ENCODE data around the gene STK38.
"Not testable (repeated sequence)": the region's sequence is repeated elsewhere in the genome, so short reads cannot be mapped to it uniquely, and the experiment has no call there.

STK38 gene

DNA sequence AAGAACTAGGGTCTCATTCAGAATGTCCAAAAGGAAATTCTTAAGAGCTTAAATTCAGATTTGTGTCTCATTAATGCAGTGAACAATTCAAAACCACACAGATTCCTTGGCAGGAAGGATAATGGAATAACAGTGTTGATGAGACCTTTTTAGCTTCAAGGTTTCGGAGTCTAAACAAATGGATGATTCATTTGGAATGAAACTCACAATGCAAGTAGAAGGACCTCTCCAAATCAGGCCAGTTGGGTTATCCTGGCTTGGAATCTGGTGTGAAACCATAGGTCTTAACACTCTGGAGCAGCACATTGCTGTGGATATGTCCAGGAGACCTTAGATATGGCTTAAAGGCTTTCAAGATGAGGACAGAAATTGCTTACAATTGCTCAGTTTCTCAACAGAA is 59.6 kb downstream of the STK38 start:
- DNase-seq (ENCODE audit: low read depth in 3 of 3) = no peak

DNA sequence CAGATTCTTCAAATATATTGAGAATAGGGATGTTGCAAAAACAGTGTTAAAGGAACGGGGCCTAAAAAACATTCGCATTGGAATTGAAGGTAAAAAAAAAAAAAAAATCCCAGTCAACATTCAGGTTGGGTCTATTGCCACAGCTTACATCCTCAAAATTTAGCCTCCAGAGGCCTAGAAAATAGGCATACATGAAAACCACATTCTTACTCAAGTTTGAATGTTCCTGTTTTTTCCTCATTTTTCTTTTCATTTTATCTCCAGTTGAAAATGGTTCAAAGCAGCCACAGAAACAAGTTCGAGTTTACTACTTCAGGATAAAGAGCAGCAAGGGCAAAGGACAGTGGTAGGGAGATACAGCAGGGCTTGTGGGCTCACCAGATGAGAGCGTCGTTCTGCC is 62.5 kb downstream of the STK38 start:
- no peak for DNase-seq (ENCODE audit: low read depth in 3 of 3)

DNA sequence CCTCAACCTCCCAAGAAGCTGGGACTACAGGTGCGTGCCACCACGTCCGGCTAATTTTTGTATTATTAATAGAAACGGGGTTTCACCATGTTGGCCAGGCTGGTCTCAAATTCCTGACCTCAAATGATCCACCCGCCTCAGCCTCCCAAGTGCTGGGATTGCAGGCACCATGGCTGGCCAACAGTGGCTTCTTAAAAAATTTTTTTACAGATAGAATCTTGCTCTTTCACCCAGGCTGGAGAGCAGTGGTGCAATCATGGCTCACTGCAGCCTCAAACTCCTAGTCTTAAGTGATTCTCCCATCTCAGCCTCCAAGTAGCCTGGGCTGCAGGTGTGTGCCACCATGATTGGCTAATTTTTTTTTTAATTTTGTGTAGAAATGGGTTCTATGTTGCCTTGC is 64.0 kb downstream of the STK38 start:
- not testable (repeated sequence) for DNase-seq (ENCODE audit: low read depth in 3 of 3)

DNA sequence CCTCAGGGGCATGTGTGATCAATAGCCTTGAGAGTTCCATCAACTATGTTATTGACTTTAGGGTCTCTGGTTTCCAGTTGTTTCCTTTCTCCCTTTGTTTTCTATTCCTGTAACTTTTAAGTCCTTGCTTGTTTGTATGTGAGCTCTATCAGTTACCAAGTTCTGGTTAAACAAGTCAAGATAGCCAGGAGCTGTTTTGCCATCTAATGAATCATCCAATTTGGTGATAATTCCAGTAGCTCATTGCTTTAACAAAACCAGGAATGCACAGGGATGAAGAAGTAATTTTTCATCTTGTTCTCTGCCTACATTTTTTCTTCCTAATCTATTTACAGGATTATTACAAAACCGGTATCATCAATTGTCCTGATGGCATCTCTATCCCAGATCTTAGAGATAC is 68.0 kb downstream of the STK38 start:
- no peak for DNase-seq (ENCODE audit: low read depth in 3 of 3)

DNA sequence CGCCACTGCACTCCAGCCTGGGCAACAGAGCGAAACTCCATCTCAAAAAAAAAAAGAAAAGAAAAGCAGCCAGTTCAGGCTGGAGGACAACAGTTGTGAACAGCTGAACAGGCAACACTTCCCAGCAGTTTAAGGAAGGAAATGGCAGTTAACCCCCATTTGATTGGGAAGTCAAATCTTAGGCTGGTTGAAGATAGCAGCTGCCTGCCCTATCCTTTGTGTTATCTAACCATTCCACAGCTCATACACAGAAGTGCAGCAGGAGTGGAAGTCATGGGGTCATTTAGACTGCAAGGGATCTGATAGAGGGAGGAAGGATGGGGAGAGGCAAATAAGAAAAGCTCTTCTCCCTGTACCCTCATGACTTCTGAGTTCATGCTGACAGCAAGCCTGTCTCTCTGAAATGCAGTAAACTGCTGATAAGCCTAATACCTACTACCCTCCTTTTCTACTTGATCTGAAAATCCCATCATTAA is 69.2 kb downstream of the STK38 start:
- no peak for DNase-seq (ENCODE audit: low read depth in 3 of 3)

DNA sequence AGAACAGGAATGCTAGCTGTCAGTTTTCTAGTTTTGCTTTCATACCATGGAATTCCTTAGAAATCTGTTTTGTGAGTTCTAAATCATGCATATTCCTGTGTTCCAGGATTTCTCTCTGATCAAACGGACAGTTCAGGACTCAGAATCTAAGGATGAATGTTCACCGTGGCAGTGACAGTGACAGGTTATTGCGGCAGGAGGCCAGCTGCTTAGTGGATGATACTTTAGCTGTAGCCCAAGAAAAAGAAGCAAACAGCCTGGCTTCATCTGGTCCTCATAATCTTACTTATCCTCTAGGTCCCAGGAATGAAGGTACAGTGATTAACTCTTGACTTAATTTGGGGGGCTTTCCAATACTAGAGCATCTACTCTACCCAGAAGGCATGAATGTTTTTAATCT is 77.3 kb downstream of the STK38 start:
- DNase-seq (ENCODE audit: low read depth in 3 of 3) = no peak

DNA sequence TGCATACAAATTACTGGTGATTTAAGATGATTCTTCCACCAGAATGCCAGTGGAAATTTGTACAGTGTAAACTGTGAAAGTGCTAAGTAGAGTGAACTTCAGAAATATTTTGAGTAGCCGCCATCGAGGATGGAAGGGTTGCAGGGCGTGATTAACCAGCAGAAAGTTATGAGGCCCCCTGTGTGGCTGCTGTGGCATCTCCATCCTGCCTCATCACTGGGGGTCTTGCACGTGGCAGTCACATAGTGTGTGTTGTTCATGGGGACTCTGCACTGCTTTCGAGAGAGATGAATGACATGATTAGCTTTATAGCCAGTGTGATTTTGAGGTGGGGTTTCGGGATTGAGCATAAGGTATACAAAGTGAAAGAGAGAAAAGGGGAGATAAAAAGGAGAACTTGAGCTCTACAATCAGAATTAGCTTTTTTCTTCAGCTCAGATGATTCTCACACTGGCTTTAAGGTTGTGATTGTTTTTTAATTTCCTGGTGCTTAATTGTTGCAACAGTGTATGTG is 78.1 kb downstream of the STK38 start:
- no peak for DNase-seq (ENCODE audit: low read depth in 3 of 3)

DNA sequence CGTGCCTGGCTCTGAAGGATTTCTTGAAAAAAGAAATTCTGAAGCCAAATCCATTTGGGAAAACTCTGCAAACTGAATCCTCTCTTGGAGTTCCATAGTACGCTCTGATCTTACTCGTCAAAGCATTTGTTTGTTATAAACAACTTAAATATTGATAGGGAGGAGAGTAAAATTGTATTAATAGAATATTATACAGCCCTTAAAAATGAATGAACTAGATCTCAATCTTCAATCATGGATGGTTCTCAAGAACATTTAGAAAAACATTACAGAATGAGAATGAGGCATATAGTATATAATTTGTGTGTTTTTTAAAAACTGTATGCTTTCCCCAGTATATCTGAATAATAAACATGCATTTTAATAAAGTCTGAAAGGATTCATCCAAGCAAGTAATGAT is 79.7 kb downstream of the STK38 start:
- no peak for DNase-seq (ENCODE audit: low read depth in 3 of 3)

DNA sequence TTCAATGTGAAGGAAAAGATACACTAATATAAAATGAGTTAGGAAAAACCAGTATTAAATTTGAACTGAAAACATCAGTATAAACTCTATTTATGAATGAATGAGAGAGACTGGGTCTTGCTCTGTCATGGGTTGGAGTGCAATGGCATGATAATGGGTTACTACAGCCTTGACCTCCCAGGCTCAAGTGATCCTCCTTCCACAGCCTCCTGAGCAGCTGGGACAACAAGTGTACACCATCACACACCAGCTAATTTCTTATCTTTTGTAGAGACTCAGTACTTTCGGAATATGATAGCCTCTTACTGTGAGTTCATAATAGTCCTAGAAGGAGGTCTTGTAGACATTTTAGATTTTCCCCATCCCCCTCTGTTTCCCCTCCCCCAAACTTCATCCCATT is 83.0 kb downstream of the STK38 start:
- no peak for DNase-seq (ENCODE audit: low read depth in 3 of 3)

DNA sequence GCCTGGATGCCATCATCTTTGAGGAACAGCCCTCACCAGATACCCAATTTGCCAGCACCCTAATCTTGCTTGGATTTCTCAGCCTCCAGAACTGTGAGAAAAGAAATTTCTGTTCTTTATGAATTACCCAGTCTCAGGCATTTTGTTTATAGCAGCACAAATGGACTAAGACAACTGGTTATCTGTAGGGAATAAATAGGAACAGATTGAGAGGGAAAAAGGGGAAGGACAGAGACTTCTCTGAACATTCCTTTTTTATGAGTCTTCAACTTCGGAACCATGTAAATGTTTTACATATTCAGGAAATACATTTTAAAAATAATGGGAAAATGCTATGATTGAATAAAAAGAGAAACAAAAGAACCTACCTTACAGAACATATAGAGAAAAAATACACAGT is 83.6 kb downstream of the STK38 start:
- no peak for DNase-seq (ENCODE audit: low read depth in 3 of 3)

DNA sequence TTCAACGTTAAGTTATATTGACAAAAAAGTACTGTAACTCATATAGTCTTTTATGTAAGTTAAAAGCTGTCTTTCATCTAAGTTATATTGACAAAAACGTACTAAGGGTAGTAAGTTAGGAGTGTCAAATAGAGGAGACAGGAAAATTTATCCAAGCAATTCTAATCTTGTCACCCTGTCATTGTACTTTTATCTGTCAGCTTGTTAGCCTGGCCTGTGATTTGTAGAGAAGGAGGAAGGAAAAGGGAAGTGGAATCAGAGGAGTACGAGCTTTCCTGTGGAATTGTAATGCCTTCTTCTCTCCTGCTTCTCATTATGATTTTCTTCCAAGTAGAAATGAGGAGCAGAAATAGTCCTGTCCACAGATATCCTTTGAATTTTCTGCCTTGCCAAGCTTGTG is 85.6 kb downstream of the STK38 start:
- no peak for DNase-seq (ENCODE audit: low read depth in 3 of 3)

DNA sequence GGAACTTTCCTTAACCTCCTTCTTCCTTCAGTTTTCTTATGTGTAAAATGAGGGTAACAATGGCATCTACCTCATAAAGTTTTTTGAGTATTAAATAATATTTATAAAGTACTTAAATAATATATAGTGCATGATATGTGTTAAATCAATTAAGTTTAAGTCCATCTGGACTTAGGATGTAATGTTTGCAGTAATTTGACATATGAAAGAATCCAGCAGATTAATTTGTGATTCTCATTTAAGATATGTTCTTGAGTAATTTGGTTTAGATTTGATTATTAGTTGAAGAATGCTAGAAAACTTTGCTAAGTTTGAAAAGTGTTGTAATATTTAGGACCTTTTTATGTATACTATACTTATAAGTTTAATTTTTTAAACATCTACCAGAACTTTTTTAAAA is 86.4 kb downstream of the STK38 start:
- no peak for DNase-seq (ENCODE audit: low read depth in 3 of 3)

DNA sequence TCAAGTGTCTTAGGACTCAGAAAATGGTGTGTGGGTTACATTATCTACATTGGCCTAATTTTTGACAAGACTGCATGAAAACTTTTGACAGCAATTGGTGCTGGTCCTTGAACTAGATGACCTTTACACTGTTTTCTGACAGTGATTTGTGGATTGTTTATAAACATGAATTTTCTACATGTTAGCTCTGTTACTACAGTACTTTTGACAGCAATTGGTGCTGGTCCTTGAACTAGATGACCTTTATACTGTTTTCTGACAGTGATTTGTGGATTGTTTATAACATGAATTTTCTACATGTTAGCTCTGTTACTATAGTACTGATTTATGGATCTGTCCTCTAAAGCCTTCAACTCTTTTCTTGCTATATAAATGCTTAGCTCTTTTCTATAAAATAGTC is 87.8 kb downstream of the STK38 start:
- no peak for DNase-seq (ENCODE audit: low read depth in 3 of 3)

DNA sequence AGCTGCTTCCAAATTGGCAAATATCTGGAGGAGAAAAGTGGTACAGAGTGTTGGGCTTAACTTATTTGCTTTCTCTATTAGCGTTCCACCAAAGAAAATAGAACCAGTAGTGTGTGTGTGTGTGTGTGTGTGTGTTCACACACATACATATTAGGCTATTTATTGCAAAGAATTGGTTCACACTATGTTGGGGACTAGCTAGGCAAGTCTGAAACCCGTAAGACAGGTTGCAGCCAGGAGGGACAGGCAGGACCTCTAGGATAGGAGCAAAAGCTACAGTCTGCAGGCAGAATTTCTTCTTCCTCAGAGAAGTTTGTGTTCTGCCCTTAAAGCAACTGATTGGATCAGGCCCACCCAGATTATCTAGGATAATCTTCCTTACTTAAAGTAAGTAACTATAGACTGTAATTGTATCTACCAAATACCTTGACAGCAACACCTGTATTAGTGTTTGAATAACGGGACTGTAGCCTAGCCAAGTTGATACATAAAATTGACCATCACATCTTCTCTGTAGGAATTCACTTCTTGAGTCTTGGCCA is 91.7 kb downstream of the STK38 start:
- no peak for DNase-seq (ENCODE audit: low read depth in 3 of 3)

DNA sequence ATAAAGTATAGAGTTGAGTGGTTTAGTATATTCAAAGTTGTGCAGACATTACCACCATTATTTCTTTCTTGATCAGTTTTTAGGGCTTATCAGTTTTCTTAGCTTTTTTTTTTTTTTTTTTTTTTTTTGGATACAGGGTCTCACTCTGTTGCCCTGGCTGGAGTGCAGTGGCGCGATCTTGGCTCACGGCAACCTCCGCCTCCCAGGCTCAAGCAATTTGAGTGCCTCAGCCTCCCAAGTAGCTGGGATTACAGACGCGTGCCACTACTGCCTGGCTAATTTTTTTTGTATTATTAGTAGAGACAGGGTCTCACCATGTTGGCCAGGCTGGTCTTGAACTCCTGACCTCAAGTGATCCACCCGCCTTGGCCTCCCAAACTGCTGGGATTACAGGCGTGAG is 94.4 kb downstream of the STK38 start:
- DNase-seq (ENCODE audit: low read depth in 3 of 3) = not testable (repeated sequence)

DNA sequence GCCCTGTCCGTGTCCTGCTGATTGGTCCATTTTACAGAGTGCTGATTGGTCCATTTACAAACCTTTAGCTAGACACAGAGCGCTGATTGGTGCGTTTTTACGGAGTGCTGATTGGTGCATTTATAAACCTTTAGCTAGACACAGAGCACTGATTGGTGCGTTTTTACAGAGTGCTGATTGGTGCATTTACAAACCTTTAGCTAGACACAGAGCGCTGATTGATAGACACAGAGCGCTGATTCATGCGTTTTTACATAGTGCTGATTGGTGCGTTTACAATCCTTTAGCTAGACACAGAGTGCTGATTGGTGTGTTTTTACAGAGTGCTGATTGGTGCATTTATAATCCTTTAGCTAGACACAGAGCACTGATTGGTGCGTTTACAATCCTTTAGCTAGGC is 98.1 kb downstream of the STK38 start:
- not testable (repeated sequence) for DNase-seq (ENCODE audit: low read depth in 3 of 3)

DNA sequence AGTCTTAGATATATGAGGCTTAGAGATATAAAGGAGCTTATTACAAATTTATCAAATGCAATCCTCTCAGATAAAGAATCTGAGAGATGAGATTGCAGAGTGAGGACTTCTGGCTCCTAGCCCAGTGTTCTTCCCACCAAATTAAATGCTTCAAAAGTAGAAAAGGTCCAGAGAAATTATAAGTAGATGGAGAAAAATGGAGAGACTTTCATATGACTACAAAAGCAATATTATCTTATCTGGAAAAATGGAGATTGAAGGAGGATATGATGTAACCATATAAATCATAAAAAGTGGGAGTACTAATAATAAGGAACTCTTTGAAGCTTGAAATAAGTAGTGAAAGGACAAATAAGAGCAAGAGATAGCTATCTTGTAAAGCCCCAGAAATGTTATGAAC is 101.7 kb downstream of the STK38 start:
- DNase-seq (ENCODE audit: low read depth in 3 of 3) = no peak

DNA sequence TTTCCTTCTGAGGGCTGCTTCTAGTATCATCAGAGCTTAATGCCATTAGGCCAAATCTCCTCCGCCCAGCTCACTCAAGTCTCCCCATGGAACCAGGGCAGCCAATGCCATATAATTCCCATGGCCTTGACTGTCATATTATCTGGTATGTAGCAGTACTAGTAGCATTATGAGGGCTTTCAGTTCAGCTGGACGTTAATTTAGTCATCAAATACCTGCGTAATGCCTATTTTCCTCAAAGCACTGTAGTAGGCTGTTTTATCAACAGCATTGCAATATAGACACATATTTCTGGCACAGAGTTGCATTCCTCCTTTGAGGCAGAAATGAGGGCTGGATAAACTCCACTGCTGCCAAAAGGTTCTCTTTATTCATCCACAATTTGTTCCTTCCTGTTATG is 102.8 kb downstream of the STK38 start:
- no peak for DNase-seq (ENCODE audit: low read depth in 3 of 3)
